Measurements from ENCODE around the gene KDM6B. TPM values are rescaled to one million over a fixed set of nuclear protein-coding genes. Genes with fewer than 3 reads are reported as not detected.

KDM6B gene
- total and polyA plus RNA-seq, 9 of the 15 experiments (the other 6 are each of a cell fraction or from before 2014, with no cell fraction given): 0.01 to 22.9 (median 2.2) TPM

- no peak for TF ChIP-seq IRF2 (CRISPR knock-in tag; IDR thresholded peaks at IDR 0.05)
These were observed 48.1 kb downstream of the KDM6B start (continued) for GRCh38 chr17:7882068-7882467.

- Histone ChIP-seq H4K20me1 (replicated peaks; ENCODE audit: control insufficient read depth, insufficient read depth, low read length) (no peaks in the 10 kb centered on the region), H3K9ac (ENCODE audit: insufficient read depth in 1 of 2, low read depth in 2 of 2, low read length in 2 of 2) (0 out of 4 replicates have a peak overlapping the region, but pooled peaks of 1 of the 2 experiments have one; percentile 28), H3K9me3 (replicated peaks; ENCODE audit: control insufficient read depth, insufficient read depth, low read depth, low read length) (no peaks in the 10 kb centered on the region), H3K4me1 (replicated peaks in 1 of 2; ENCODE audit: control insufficient read depth in 2 of 2, insufficient read depth in 2 of 2, low read length in 2 of 2) (peaks cover 23 to 31% of the 10 kb centered on the region in 2 experiments), H3K79me2 (ENCODE audit: control insufficient read depth, insufficient read depth, low read length) (peaks cover 40% of the 10 kb centered on the region), H3K36me3 (ENCODE audit: control insufficient read depth, insufficient read depth, low read length) (peaks cover 30% of the 10 kb centered on the region; the same call in 2 of the 3 replicates), H3K9me1 (ENCODE audit: control insufficient read depth, insufficient read depth, low read length) (no peaks in the 10 kb centered on the region), H3K4me2 (ENCODE audit: insufficient read depth, low read length) (peak overlapping the region; percentile 58), H3K27ac (ENCODE audit: extremely low read depth, low read depth, low read length) (no peak overlapping the region; the same call in 2 of the 3 replicates), H3K4me3 (no peak overlapping the region), H3K27me3 (ENCODE audit: control insufficient read depth in 2 of 2, insufficient read depth in 2 of 2, low read length in 2 of 2) (no peaks in the 10 kb centered on the region), H2AFZ (ENCODE audit: low read depth, low read length) (no peak overlapping the region)
- peak; percentile 46 for FAIRE-seq
- POLR2A ChIA-PET: interaction anchor here (0.5 to 2.1 kb wide), 7 partner anchors 9 to 316 kb away, joined by 3 to 13 read pairs (median 3); partner anchors contain the start of genes KDM6B and NAA38
- BruUV-seq (replicated peaks): no TSS peak
- CTCF ChIA-PET (ENCODE audit: low intra/inter-chr PET ratio): no interaction called here
- WGBS (ENCODE audit: insufficient coverage, low coverage, missing lambda C conversion rate): 61% methylated on average over 3 of the region's 3 CpGs
- no peak for ATAC-seq
- DNase-seq (ENCODE audit: extremely low read depth in 1 of 4, low spot score in 3 of 4): no peak
- intact Hi-C loops (cut with micrococcal nuclease) (no loop called here), in situ Hi-C loops (cut with MboI) (no loop called here)
- TF ChIP-seq ARID3B (CRISPR knock-in tag; IDR thresholded peaks at IDR 0.05; ENCODE audit: borderline replicate concordance): no peak
- no peak for TF ChIP-seq ZBTB40 (IDR thresholded peaks at IDR 0.05)
- no peak for TF ChIP-seq ZBTB40 (CRISPR knock-in tag; IDR thresholded peaks at IDR 0.05)
- TF ChIP-seq ZNF655 (CRISPR knock-in tag; IDR thresholded peaks at IDR 0.05): no peak
- TF ChIP-seq ZNF431 (CRISPR knock-in tag; IDR thresholded peaks at IDR 0.05): no peak
- no peak for TF ChIP-seq SRF (CRISPR knock-in tag; IDR thresholded peaks at IDR 0.05)
- no peak for TF ChIP-seq ADNP (tag; IDR thresholded peaks at IDR 0.05)
- TF ChIP-seq KDM5B (IDR thresholded peaks at IDR 0.05; ENCODE audit: insufficient replicate concordance, low read depth, low read length): no peak
These were observed 48.6 kb downstream of the KDM6B start for GRCh38 chr17:7882629-7883028.

Measured in K562 (cell line).